K562 (cell line): ENCODE results near the gene TYRO3. TPM values are rescaled to one million over a fixed set of nuclear protein-coding genes. Genes with fewer than 3 reads are reported as not detected.

Experiments
- ATAC-seq: fragments of 200-7000 bp; cut with Tn5 transposase; 3 replicates; pipeline ENCODE4 v1.9.1; 2020; ENCODE audit warnings: moderate library complexity
- BruUV-seq: library from RNA; stranded (reverse); fragments of 400-500 nt; replicated peaks from 2 replicates; lab custom pipeline; 2021; lab: Mats Ljungman, UMichigan
- CTCF ChIA-PET: fragments of 300-600 bp; formaldehyde crosslinking; extraction: SDS; loops from one replicate; lab custom pipeline; 2021; ENCODE audit warnings: low intra/inter-chr PET ratio; lab: Yijun Ruan, JAX
- POLR2A ChIA-PET: fragments of 300-600, 350-650 bp; sonication (Branson Sonifier 250); formaldehyde crosslinking; extraction: SDS; loops from one replicate; lab custom pipeline; 2021; ENCODE audit warnings: antibody characterized with exemption, inconsistent platforms; lab: Yijun Ruan, JAX
- DNase-seq, 4 experiments: peaks; one replicate each; pipeline versions ENCODE4 v3.0.0 to v3.0.0-alpha.2; 2011 to 2018; ENCODE audit warnings: low spot score in 3 of 4, mixed read lengths in 3 of 4; ENCODE audit errors: extremely low read depth in 1 of 4
- FAIRE-seq: peaks from 2 replicates; lab custom pipeline; 2011; peaks lifted over from hg19 to GRCh38; lab: Jason Lieb, UNC
- H2AFZ ChIP-seq: 2 replicates; pipeline ENCODE4 v1.6.0; 2011; ENCODE audit warnings: low read depth, low read length, control low read depth, inconsistent platforms
- H3K27ac ChIP-seq: fragments of 200-600 bp; 3 replicates; pipeline ENCODE4 v1.8.0; 2011; ENCODE audit warnings: low read depth, mild to moderate bottlenecking, control low read depth, inconsistent platforms, low read length, moderate library complexity, mixed read lengths; ENCODE audit errors: extremely low read depth
- H3K27me3 ChIP-seq, 2 experiments: fragments of 300-600 bp in 1 of 2; 2 replicates in 1 of 2; 3 replicates in 1 of 2; pipeline versions ENCODE4 v1.6.0 to v1.8.0; 2011; ENCODE audit warnings: inconsistent platforms in 2 of 2, low read length in 2 of 2, mild to moderate bottlenecking in 1 of 2, mixed read lengths in 1 of 2, moderate library complexity in 1 of 2; ENCODE audit not compliant: control insufficient read depth in 2 of 2, insufficient read depth in 2 of 2
- H3K36me3 ChIP-seq: fragments of 300-600 bp; 3 replicates; pipeline ENCODE4 v1.8.0; 2011; ENCODE audit warnings: mild to moderate bottlenecking, low read length, inconsistent platforms; ENCODE audit not compliant: control insufficient read depth, insufficient read depth
- H3K4me1 ChIP-seq, 2 experiments: fragments of 200-600 bp in 1 of 2; replicated peaks in 1 of 2; 2 replicates in 1 of 2; 3 replicates in 1 of 2; pipeline versions ENCODE4 v1.5.1 to v1.8.0; 2011; ENCODE audit warnings: inconsistent platforms in 2 of 2, low read length in 2 of 2, mild to moderate bottlenecking in 1 of 2, mixed read lengths in 1 of 2, moderate library complexity in 1 of 2; ENCODE audit not compliant: control insufficient read depth in 2 of 2, insufficient read depth in 2 of 2
- H3K4me2 ChIP-seq: 2 replicates; pipeline ENCODE4 v1.6.1; 2011; ENCODE audit warnings: low read length, control low read depth, inconsistent platforms, mixed read lengths; ENCODE audit not compliant: insufficient read depth
- H3K4me3 ChIP-seq: fragments of 200-600 bp; sonication (generic), shearing (Covaris generic); 2 replicates; pipeline ENCODE4 v1.5.1; 2016; ENCODE audit warnings: control low read depth, inconsistent platforms
- H3K79me2 ChIP-seq: fragments of 200-600 bp; 3 replicates; pipeline ENCODE4 v1.8.0; 2011; ENCODE audit warnings: low read length, inconsistent platforms; ENCODE audit not compliant: control insufficient read depth, insufficient read depth
- H3K9ac ChIP-seq, 2 experiments: 2 replicates each; pipeline versions ENCODE4 v1.6.0 to v1.6.1; 2011; ENCODE audit warnings: low read depth in 2 of 2, low read length in 2 of 2, control low read depth in 1 of 2, inconsistent platforms in 1 of 2, mild to moderate bottlenecking in 1 of 2, mixed read lengths in 1 of 2; ENCODE audit not compliant: insufficient read depth in 1 of 2
- H3K9me1 ChIP-seq: one replicate; pipeline ENCODE4 v1.6.0; 2011; ENCODE audit warnings: inconsistent platforms, mild to moderate bottlenecking, low read length, moderate library complexity; ENCODE audit not compliant: control insufficient read depth, insufficient read depth
- H3K9me3 ChIP-seq: replicated peaks from 2 replicates; pipeline ENCODE4 v1.5.1; 2011; ENCODE audit warnings: low read depth, low read length, inconsistent platforms; ENCODE audit not compliant: control insufficient read depth, insufficient read depth
- H4K20me1 ChIP-seq: replicated peaks from 2 replicates; pipeline ENCODE4 v1.6.1; 2011; ENCODE audit warnings: low read length, inconsistent platforms, mixed read lengths; ENCODE audit not compliant: control insufficient read depth, insufficient read depth
- BRD9 ChIP-seq: fragments of 450-650 bp; IDR thresholded peaks from 2 replicates; pipeline ENCODE4 v1.6.1; 2018; ENCODE audit warnings: low read depth; ENCODE audit not compliant: partially characterized antibody
- HNRNPH1 ChIP-seq: fragments of 200-400 bp; formaldehyde crosslinking; optimal IDR thresholded peaks from 2 replicates; pipeline ENCODE3; 2017; ENCODE audit warnings: low read depth, mild to moderate bottlenecking, low read length, moderate library complexity
- KAT2B ChIP-seq: IDR thresholded peaks from one replicate; pipeline ENCODE4 v1.6.1; 2012; ENCODE audit warnings: low read depth, mild to moderate bottlenecking, control low read depth, inconsistent platforms, low read length, moderate library complexity
- MAFG ChIP-seq: fragments of 450-650 bp; conservative IDR thresholded peaks from 2 replicates; pipeline ENCODE4 v1.6.1; 2016; ENCODE audit warnings: missing genetic modification characterization, missing compliant biosample characterization
- RFX1 ChIP-seq: fragments of 450-650 bp; IDR thresholded peaks from 2 replicates; pipeline ENCODE4 v1.6.1; 2016; ENCODE audit warnings: mild to moderate bottlenecking, moderate library complexity
- SAP30 ChIP-seq: fragments of 200-600 bp; sonication (generic); IDR thresholded peaks from 2 replicates; pipeline ENCODE4 v1.6.1; 2012; ENCODE audit warnings: borderline replicate concordance, low read depth, mild to moderate bottlenecking, moderate library complexity, low read length, control low read depth, inconsistent platforms; ENCODE audit not compliant: insufficient read depth, poor library complexity, severe bottlenecking
- SRSF7 ChIP-seq: fragments of 200-400 bp; formaldehyde crosslinking; optimal IDR thresholded peaks from 2 replicates; pipeline ENCODE3; 2017; ENCODE audit warnings: mild to moderate bottlenecking, low read depth, low read length
- TRIM24 ChIP-seq, 2 experiments: fragments of 450-650 bp; IDR thresholded peaks; 2 replicates each; pipeline ENCODE4 v1.6.1; 2016
- ZNF140 ChIP-seq: fragments of 250-450 bp; sonication (Bioruptor Pico); IDR thresholded peaks from 2 replicates; pipeline ENCODE4 v1.8.0; 2021; ENCODE audit warnings: moderate library complexity, mild to moderate bottlenecking, inconsistent platforms
- ZNF23 ChIP-seq: fragments of 250-450 bp; sonication (Bioruptor Pico); IDR thresholded peaks from 2 replicates; pipeline ENCODE4 v1.4.0; 2020; ENCODE audit warnings: mild to moderate bottlenecking
- ZSCAN32 ChIP-seq: fragments of 450-650 bp; formaldehyde crosslinking; IDR thresholded peaks from 2 replicates; pipeline ENCODE4 v1.4.0; 2020; ENCODE audit warnings: mild to moderate bottlenecking, moderate library complexity
- WGBS: fragments of 100-300 bp; shearing (Covaris generic); methylation state at CpG from one replicate; pipeline ENCODE4 v1.1.6; 2016; ENCODE audit warnings: low coverage, mixed read lengths; ENCODE audit not compliant: insufficient coverage; ENCODE audit errors: missing lambda C conversion rate; 5-methylcytosine and 5-hydroxymethylcytosine counted together
- in situ Hi-C: fragments of 300-500 bp; cut with MboI; formaldehyde crosslinking; loops from 4 replicates; pipeline ENCODE4 v1.15.0; 2018; ENCODE audit warnings: inconsistent platforms, mixed read lengths
- intact Hi-C: fragments of 100-400 bp; cut with micrococcal nuclease; formaldehyde crosslinking; loops from 2 replicates; pipeline ENCODE4 v1.14.2; 2022
- polyA plus RNA-seq, 8 experiments: library from polyadenylated mRNA; depleted of rRNA in 4 of 8; stranded (reverse) in 5 of 8; unstranded in 3 of 8; fragments of >200 nt; fragmentation: Nextera tagmentation in 2 of 8; fragmentation: Illumina TruSeq in 1 of 8; extraction: Ambion mirVana in 2 of 8; extraction: Trizol in 1 of 8; gene quantifications; 2 replicates each; pipeline versions ENCODE4 v1.2.1 to v1.2.3, GENCODE V29; 2011 to 2014; ENCODE audit warnings: inconsistent platforms in 1 of 8, missing spikeins in 1 of 8
- total RNA-seq, 7 experiments: library from RNA; depleted of rRNA in 6 of 7; stranded (reverse); fragments of >200 nt in 6 of 7; fragmentation: Illumina TruSeq in 2 of 7; extraction: Trizol in 2 of 7; gene quantifications; 2 replicates each; pipeline versions ENCODE4 v1.2.1 to v1.2.3, GENCODE V29; 2011 to 2021; ENCODE audit warnings: low replicate concordance in 1 of 7
- TF ChIP-seq, protein P1 (sequence below): sonication (generic); formaldehyde crosslinking; IDR thresholded peaks from 2 replicates; pipeline ENCODE4 v1.8.1; 2023; ENCODE audit warnings: mild to moderate bottlenecking, missing genetic modification reagents
- TF ChIP-seq, protein P2 (sequence below): fragments of 250-450 bp; sonication (Bioruptor Pico); IDR thresholded peaks from 2 replicates; pipeline ENCODE4 v1.5.0; 2021
- TF ChIP-seq, protein P3 (sequence below): fragments of 450-650 bp; formaldehyde crosslinking; IDR thresholded peaks from 2 replicates; pipeline ENCODE4 v1.4.0; 2022; ENCODE audit warnings: mild to moderate bottlenecking, moderate library complexity
- TF ChIP-seq, protein P4 (sequence below): fragments of 450-650 bp; IDR thresholded peaks from 2 replicates; pipeline ENCODE4 v1.7.1; 2018; ENCODE audit warnings: mild to moderate bottlenecking, low read depth; ENCODE audit not compliant: partially characterized antibody

The TYRO3 gene
- total and polyA plus RNA-seq, 9 of the 15 experiments (the other 6 are each of a cell fraction or from before 2014, with no cell fraction given): 2.6 to 39.6 (median 18.6) TPM

DNA sequence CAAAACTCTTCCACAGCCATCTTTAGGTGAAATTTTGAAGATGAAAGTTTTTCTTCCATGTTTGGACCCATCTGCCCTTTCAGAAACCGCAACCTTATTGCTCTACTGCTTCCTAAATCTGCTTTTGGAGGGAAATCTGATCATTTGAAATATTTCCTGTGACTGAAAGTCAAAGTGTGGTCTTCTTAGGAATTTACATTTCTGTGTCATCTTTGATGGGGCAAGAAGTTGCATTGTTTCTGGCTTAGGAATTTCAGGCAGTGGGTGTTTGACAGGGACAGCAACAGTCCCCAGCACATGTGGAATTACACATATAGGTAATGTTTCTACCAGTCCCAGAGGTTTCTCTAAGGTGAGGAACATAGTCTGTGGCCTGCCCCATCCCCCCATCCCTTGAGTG, 5.3 kb upstream of the TYRO3 start:
- Histone ChIP-seq H3K27me3 (no peaks in the 10 kb centered on the region), H3K36me3 (no peaks in the 10 kb centered on the region), H3K9me1 (no peaks in the 10 kb centered on the region), H3K9ac (no peak overlapping the region), H3K4me2 (no peak overlapping the region), H3K4me1 (peaks cover 12 to 17% of the 10 kb centered on the region in 2 experiments), H2AFZ (no peak overlapping the region), H4K20me1 (no peaks in the 10 kb centered on the region), H3K79me2 (no peaks in the 10 kb centered on the region), H3K4me3 (no peak overlapping the region), H3K9me3 (no peaks in the 10 kb centered on the region), H3K27ac (no peak overlapping the region)
- ChIA-PET CTCF (no interaction called here), POLR2A (interaction anchor here (0.9 kb wide), 2 partner anchors 8 to 9 kb away, joined by 3 to 4 read pairs; partner anchors contain the start of gene RPAP1)
- DNase-seq (no peak), FAIRE-seq (no peak), ATAC-seq (no peak)
- 75% methylated on average over 1 of the region's 1 CpG for WGBS
- TF ChIP-seq BRD9 (no peak), RFX1 (no peak), ZNF23 (CRISPR knock-in tag) (no peak), ZNF140 (CRISPR knock-in tag) (no peak), MAFG (tag) (no peak), TRIM24 (IDR thresholded peaks at IDR 0.05) (no peak), KAT2B (no peak), SRSF7 (no peak), HNRNPH1 (no peak), ZSCAN32 (CRISPR knock-in tag) (no peak), SAP30 (no peak)
- TF ChIP-seq, protein P1, sequence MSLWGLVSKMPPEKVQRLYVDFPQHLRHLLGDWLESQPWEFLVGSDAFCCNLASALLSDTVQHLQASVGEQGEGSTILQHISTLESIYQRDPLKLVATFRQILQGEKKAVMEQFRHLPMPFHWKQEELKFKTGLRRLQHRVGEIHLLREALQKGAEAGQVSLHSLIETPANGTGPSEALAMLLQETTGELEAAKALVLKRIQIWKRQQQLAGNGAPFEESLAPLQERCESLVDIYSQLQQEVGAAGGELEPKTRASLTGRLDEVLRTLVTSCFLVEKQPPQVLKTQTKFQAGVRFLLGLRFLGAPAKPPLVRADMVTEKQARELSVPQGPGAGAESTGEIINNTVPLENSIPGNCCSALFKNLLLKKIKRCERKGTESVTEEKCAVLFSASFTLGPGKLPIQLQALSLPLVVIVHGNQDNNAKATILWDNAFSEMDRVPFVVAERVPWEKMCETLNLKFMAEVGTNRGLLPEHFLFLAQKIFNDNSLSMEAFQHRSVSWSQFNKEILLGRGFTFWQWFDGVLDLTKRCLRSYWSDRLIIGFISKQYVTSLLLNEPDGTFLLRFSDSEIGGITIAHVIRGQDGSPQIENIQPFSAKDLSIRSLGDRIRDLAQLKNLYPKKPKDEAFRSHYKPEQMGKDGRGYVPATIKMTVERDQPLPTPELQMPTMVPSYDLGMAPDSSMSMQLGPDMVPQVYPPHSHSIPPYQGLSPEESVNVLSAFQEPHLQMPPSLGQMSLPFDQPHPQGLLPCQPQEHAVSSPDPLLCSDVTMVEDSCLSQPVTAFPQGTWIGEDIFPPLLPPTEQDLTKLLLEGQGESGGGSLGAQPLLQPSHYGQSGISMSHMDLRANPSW (CRISPR knock-in tag): no peak
- TF ChIP-seq, protein P2, sequence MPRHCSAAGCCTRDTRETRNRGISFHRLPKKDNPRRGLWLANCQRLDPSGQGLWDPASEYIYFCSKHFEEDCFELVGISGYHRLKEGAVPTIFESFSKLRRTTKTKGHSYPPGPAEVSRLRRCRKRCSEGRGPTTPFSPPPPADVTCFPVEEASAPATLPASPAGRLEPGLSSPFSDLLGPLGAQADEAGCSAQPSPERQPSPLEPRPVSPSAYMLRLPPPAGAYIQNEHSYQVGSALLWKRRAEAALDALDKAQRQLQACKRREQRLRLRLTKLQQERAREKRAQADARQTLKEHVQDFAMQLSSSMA (CRISPR knock-in tag): no peak
- TF ChIP-seq, protein P3, sequence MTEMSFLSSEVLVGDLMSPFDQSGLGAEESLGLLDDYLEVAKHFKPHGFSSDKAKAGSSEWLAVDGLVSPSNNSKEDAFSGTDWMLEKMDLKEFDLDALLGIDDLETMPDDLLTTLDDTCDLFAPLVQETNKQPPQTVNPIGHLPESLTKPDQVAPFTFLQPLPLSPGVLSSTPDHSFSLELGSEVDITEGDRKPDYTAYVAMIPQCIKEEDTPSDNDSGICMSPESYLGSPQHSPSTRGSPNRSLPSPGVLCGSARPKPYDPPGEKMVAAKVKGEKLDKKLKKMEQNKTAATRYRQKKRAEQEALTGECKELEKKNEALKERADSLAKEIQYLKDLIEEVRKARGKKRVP (CRISPR knock-in tag): no peak
- TF ChIP-seq, protein P4, sequence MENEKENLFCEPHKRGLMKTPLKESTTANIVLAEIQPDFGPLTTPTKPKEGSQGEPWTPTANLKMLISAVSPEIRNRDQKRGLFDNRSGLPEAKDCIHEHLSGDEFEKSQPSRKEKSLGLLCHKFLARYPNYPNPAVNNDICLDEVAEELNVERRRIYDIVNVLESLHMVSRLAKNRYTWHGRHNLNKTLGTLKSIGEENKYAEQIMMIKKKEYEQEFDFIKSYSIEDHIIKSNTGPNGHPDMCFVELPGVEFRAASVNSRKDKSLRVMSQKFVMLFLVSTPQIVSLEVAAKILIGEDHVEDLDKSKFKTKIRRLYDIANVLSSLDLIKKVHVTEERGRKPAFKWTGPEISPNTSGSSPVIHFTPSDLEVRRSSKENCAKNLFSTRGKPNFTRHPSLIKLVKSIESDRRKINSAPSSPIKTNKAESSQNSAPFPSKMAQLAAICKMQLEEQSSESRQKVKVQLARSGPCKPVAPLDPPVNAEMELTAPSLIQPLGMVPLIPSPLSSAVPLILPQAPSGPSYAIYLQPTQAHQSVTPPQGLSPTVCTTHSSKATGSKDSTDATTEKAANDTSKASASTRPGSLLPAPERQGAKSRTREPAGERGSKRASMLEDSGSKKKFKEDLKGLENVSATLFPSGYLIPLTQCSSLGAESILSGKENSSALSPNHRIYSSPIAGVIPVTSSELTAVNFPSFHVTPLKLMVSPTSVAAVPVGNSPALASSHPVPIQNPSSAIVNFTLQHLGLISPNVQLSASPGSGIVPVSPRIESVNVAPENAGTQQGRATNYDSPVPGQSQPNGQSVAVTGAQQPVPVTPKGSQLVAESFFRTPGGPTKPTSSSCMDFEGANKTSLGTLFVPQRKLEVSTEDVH: no peak
- intact Hi-C loops (no loop called here), in situ Hi-C loops (no loop called here)
- no TSS peak for BruUV-seq
